Left ventricle myocardium inferior (tissue), 1 donor: ENCODE results near the gene ATN1. TPM values are rescaled to one million over a fixed set of nuclear protein-coding genes. Genes with fewer than 3 reads are reported as not detected.

Source experiments
- DNase-seq: peaks from one replicate; pipeline ENCODE4 v3.0.0-alpha.2; 2020
- H3K27ac ChIP-seq: fragments of 200-600 bp; replicated peaks from 2 replicates; pipeline ENCODE4 v1.8.0; 2021
- H3K27me3 ChIP-seq: fragments of 200-600 bp; 2 replicates; pipeline ENCODE4 v1.8.0; 2021; ENCODE audit warnings: low read depth
- H3K36me3 ChIP-seq: fragments of 200-600 bp; 2 replicates; pipeline ENCODE4 v1.8.0; 2021
- H3K4me1 ChIP-seq: fragments of 200-600 bp; 2 replicates; pipeline ENCODE4 v1.8.0; 2021
- H3K4me3 ChIP-seq: fragments of 200-600 bp; 2 replicates; pipeline ENCODE4 v1.8.0; 2021; ENCODE audit warnings: mild to moderate bottlenecking, moderate library complexity
- H3K9me3 ChIP-seq: fragments of 200-600 bp; replicated peaks from 2 replicates; pipeline ENCODE4 v1.8.0; 2021
- CTCF ChIP-seq: fragments of 200-600 bp; IDR thresholded peaks from 2 replicates; pipeline ENCODE4 v1.8.0; 2021; ENCODE audit warnings: antibody characterized with exemption, mild to moderate bottlenecking, borderline replicate concordance
- intact Hi-C: fragments of 100-400 bp; cut with micrococcal nuclease; formaldehyde crosslinking; loops from one replicate; pipeline ENCODE4 v1.11.0; 2022
- total RNA-seq: library from RNA; stranded (reverse); fragmentation: NEBNext Ultra II Directional; extraction: Animal tissue kit (Norgen Biotek cat#: 25700); gene quantifications from one replicate; pipeline ENCODE4 v1.2.1, GENCODE V29; 2021
- donor health status: DM: no; HTN: yes; CAD: no; lungs with severe emphysema.

ATN1 gene
- total RNA-seq, 1 donor from 2014 or later = 71.4 TPM

GRCh38 chr12:6977653-6978052 lies 49.9 kb downstream of the ATN1 start:
- peak overlapping the region; percentile 76 for H3K27ac ChIP-seq
- intact Hi-C loops = no loop called here
- DNase-seq = no peak
- H3K9me3 ChIP-seq = no peaks in the 10 kb centered on the region
- no peak for TF ChIP-seq CTCF
- H3K4me1 ChIP-seq = peaks cover 29% of the 10 kb centered on the region
- no peak overlapping the region for H3K4me3 ChIP-seq
- no peaks in the 10 kb centered on the region for H3K27me3 ChIP-seq
- H3K36me3 ChIP-seq = peaks cover 82% of the 10 kb centered on the region

- H3K36me3 ChIP-seq = peaks cover 87% of the 10 kb centered on the region
- no peaks in the 10 kb centered on the region for H3K27me3 ChIP-seq
- peaks cover 29% of the 10 kb centered on the region for H3K4me1 ChIP-seq
- TF ChIP-seq CTCF = no peak
- no peaks in the 10 kb centered on the region for H3K9me3 ChIP-seq
- no peak overlapping the region for H3K4me3 ChIP-seq
- intact Hi-C loops = no loop called here
- no peak for DNase-seq
- peak overlapping the region; percentile 76 for H3K27ac ChIP-seq
Observed at GRCh38 chr12:6978188-6978587, 50.4 kb downstream of the ATN1 start.

- H3K36me3 ChIP-seq = peaks cover 90% of the 10 kb centered on the region
- TF ChIP-seq CTCF = no peak
- H3K9me3 ChIP-seq = no peaks in the 10 kb centered on the region
- intact Hi-C loops = no loop called here
- H3K4me1 ChIP-seq = peaks cover 29% of the 10 kb centered on the region
- peak overlapping the region; percentile 76 for H3K27ac ChIP-seq
- H3K27me3 ChIP-seq = no peaks in the 10 kb centered on the region
- DNase-seq = no peak
- no peak overlapping the region for H3K4me3 ChIP-seq
Observed at GRCh38 chr12:6978611-6979011, 50.9 kb downstream of the ATN1 start.

DNA sequence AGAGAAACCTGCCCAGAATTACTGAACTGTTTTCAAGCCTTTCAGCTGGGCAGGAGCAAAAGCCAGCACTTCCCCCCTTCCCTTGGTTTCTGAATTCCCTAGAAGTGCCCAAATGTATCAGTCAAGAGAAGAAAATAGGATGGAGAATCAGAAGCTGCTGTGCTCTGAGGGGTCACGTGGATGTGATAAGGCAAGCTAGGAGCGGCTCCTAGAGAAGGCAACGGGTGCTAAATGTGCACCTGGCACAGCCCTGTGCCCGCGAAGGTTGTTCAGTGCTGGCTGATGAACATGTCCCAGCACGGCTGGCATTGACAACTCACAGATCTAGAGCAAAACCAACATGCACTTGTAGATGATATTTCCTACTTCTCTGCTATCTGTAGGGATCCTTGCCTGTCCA lies 51.3 kb downstream of the ATN1 start:
- H3K4me1 ChIP-seq = peaks cover 31% of the 10 kb centered on the region
- no peaks in the 10 kb centered on the region for H3K27me3 ChIP-seq
- peak overlapping the region; percentile 76 for H3K27ac ChIP-seq
- H3K4me3 ChIP-seq = no peak overlapping the region
- intact Hi-C loops = no loop called here
- H3K36me3 ChIP-seq = peaks cover 92% of the 10 kb centered on the region
- no peaks in the 10 kb centered on the region for H3K9me3 ChIP-seq
- TF ChIP-seq CTCF = no peak
- no peak for DNase-seq

DNA sequence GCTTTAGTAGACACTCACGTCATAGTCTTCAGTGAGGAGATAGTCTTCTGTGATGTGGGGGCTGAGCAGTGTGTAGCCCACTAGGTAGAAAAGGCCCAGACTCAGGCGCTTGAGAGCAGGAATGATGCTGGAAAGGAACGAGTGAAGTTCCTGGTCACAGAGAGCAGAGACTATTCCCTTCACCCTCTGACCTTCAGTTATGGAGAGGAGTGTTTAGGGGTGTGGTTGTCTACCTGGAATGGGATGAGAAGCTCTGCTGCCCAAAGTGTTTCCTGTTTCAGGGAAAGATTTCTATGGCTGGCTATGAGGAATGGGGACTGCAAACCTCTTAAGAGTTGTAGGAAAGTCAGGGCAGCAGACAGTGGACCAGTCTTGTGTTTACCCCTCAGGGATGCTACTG lies 51.7 kb downstream of the ATN1 start:
- peaks cover 35% of the 10 kb centered on the region for H3K4me1 ChIP-seq
- no peaks in the 10 kb centered on the region for H3K9me3 ChIP-seq
- H3K4me3 ChIP-seq = no peak overlapping the region
- no peak for TF ChIP-seq CTCF
- peak overlapping the region; percentile 76 for H3K27ac ChIP-seq
- intact Hi-C loops = no loop called here
- DNase-seq = no peak
- H3K36me3 ChIP-seq = peaks cover 92% of the 10 kb centered on the region
- H3K27me3 ChIP-seq = no peaks in the 10 kb centered on the region

DNA sequence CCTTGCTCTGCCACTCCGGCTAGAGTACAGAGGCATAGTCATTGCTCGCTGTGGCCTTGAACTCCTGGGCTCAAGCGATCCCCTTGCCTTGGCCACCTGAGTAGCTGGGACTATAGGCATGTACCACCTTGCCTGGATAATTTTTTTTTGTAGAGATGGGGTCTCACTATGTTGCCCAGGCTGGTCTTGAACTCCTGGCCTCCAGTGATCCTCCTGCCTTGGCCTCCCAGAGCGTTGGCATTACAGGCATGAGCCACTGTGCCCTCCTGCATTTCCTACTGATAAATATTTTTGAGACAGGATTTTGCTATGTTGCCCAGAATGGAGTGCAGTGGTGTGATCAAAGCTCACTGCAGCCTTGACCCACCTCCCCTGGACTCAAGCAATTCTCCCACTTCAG lies 52.3 kb downstream of the ATN1 start:
- H3K4me3 ChIP-seq = no peak overlapping the region
- no peaks in the 10 kb centered on the region for H3K27me3 ChIP-seq
- peak overlapping the region; percentile 76 for H3K27ac ChIP-seq
- DNase-seq = no peak
- H3K4me1 ChIP-seq = peaks cover 36% of the 10 kb centered on the region
- TF ChIP-seq CTCF = no peak
- no peaks in the 10 kb centered on the region for H3K9me3 ChIP-seq
- intact Hi-C loops = no loop called here
- peaks cover 89% of the 10 kb centered on the region for H3K36me3 ChIP-seq
